HG03175 (cell line): ENCODE data around the gene LLGL1.
"Not testable (repeated sequence)": the region's sequence is repeated elsewhere in the genome, so short reads cannot be mapped to it uniquely, and the experiment has no call there.

Experiments used
- ATAC-seq: cut with Tn5 transposase; IDR thresholded peaks from one replicate; pipeline ENCODE4 v1.9.1; 2021; ENCODE audit warnings: mild to moderate bottlenecking, moderate library complexity; ENCODE audit not compliant: unreplicated experiment

LLGL1 gene

DNA sequence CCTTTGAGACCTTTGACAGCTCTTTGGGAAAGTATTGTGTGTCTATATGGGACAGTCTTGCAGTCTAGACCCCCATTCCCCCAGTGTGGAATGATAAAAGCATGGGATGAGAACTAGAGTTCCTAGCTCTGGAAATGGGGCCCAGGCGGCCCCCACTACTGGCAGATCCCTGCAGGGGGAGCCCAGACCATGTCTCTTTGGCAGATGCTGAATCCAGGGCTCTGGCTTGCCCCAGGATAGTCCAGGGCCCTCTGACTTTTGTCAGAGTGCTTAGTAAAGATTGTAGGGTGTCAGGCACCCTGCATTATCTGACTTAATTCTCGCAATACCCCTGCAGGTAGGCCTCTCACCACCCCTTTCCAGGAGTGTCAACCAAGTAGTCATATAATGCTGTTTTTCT is 33.5 kb upstream of the LLGL1 start:
- no peak for ATAC-seq

DNA sequence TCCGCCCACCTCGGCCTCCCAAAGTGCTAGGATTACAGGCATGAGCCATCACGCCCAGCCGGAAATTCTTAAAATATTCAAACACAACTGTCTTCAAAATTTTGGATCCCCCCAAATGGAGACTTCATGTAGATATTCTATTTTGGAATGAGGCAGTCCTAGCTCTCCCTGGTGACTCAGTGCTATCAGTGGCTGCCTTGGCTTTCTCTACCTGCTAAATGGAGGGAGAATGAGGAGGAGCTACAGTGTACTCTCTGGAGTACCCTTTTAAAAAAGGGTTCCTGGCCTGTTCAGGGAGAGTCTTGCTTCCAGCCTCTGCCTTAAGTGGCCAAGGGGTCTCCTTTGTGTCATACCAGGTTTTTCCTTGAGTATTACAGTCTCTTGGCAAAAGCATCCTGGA is 31.0 kb upstream of the LLGL1 start:
- ATAC-seq: no peak

DNA sequence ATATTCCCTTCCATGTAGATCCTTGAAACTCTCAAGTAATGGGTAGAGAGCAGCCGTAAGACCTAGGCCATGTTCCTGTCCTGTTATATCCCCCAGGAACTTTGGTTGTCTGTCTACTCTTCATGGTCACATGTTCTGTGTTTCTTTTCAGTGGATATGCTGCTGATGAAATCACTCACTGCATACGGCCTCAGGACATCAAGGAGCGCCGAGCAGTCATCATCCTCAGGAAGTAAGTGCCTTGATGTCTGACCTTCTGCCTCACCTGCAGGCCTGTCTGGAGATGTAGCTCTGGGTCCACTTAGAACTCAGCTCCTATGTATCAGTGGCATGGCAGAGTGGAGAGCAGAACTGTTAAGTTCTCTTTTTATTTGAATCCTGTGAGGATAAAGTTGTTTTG is 30.6 kb upstream of the LLGL1 start:
- no peak for ATAC-seq

DNA sequence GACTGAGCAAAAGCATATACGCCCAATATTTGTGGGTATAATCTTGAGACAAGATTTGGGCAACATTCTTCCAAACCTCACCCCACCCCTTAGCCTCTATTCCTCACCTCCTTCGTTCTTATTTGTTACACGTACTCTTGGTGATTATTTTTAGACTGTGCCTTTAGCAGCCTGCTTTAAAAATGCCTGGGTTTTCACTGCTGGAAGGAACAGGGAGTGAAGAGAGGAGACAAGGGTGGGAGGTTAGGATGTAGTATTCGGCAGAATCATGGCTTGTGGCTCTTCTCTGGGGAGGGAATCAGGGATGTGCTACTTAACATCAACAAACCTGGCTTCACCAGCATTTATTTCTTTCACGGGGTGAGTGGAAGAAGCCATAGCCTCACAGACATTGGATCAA is 30.2 kb upstream of the LLGL1 start:
- ATAC-seq: no peak

DNA sequence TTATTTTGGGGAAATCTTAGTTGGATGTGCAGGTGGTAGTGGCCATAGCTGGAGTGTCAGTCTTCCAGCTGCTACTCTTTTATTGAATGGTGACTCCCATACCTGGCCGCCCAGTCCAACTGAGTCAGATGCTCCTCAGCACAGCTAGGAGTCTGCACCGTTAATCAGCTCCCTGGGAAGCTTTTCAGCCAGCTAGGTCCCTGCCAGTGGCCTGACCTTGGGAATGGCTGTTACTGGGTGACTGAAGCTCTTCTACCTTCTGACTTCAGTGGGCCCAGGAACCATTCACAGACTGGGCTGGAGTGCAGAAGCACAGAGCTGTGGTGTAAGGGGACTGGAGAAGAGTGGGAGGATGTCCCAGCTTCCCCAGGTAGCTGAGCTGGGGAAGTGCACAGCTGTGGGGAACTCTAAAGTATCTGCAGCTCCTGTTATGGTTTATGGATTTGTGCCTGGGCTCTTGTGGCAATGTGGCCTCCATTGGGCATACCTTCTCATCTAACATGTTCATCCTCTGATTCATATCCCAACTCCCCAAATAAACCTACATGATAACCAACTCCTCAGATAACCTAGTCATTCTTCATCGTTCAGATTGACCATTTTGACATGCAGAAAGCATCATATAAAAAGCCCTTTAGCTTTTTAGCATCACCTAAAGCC is 27.8 kb upstream of the LLGL1 start:
- no peak for ATAC-seq

DNA sequence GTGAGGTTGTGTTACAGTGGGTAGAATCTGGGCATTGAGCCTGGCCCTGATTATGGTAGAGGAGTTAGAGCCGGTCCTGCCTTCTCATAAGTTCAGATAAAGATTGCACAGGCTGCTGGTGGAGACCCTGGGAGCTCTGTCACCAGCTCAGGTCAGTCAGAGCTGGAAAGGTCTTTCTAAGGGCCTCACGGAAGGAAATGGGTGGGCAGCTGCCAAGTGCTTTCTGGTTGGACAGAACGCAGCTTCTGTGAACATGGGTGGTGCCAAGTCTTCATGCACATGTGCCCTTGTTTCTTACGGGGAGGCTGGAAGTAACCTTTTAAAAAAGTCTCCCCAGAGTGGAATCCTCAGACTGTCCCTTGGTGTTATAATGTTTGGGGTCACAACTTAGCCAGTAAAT is 26.9 kb upstream of the LLGL1 start:
- ATAC-seq: no peak

DNA sequence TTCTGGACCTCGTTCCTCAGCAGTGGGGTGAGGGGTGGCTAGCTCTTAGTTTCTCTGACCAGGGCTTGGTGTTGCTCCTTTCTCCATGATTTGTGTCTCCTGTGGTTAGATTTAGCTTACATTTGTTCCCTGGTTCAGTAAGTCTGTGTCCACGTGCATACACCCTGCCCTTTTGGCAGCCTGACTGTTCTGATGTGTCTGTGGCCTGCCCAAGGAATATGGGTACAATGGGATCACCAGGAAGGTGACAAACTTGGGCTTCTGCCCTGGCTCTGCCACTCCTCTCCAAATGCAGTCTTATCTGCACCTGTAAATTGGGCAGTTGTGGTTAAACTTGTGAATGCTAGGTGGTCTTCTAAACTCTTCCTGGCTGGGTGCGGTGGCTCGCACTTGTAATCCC is 24.3 kb upstream of the LLGL1 start:
- no peak for ATAC-seq

DNA sequence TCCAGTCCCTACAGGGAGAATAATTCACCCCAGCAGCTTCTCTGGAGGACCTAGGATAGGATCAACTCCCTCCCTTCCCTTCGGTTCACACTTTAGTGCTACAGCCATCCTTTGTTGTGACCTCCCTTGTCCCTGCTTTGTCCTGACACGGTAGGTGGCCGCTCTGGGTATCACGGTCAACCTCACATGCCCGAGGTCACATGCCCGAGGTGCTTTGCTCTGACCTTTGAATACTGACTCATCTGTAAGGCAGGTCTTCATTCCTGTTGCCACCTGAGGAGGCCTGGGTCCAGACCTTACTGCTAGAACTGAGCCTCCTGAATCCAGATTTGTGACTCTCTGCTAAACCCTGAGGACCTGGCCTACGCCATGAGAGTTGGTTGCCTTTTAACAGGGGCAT is 22.1 kb upstream of the LLGL1 start:
- ATAC-seq: no peak

DNA sequence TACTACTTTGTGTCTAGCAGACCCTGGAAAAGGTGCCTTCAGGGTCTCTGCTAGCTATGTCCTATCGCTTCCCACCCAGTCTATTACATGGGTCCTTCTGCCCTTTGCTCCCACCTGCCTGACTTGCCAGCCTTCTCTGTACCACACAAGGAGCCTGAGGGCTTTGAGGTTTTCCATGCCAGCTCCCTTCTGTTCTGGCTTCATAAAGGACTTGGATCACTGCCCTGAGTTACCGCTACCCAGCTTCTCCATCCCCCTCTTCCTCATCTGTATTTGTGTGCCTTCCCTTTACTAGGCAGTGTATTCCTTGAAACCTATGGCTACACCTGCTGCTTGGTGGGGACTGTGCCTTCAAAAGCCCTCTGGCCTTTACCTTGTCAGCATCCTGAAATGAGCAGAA is 19.6 kb upstream of the LLGL1 start:
- no peak for ATAC-seq

DNA sequence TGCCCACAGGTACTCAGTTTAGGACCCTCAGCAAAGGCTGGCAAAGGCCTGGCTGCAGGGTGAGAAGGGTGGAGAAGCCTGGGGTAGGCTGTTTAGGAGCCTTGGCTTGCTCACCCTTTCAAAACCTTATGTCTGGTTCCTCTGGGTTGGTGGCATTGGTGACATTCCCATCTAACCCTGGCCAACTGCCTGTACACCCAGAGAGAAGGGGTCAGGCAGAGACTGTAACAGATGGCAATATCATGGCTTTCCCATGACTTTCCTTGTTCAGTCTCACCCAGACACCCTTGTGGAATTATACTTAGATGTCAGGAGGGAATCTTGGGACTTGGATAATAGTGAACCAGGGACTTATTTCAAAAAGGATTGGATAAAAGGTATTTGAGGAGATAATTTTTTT is 18.5 kb upstream of the LLGL1 start:
- ATAC-seq: no peak

DNA sequence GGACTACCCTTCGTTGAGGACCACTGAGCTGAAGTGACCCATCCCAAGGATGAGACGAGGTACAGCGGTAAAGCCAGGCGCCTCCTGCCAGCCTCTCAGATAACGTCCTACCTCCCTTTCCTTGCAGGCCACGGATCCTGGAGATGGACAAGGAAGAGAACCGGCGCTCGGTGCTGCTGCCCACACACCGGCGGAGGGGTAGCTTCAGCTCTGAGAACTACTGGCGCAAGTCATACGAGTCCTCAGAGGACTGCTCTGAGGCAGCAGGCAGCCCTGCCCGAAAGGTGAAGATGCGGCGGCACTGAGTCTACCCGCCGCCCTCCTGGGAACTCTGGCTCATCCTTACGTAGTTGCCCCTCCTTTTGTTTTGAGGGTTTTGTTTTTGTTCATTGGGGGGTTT is 17.3 kb upstream of the LLGL1 start:
- no peak for ATAC-seq

DNA sequence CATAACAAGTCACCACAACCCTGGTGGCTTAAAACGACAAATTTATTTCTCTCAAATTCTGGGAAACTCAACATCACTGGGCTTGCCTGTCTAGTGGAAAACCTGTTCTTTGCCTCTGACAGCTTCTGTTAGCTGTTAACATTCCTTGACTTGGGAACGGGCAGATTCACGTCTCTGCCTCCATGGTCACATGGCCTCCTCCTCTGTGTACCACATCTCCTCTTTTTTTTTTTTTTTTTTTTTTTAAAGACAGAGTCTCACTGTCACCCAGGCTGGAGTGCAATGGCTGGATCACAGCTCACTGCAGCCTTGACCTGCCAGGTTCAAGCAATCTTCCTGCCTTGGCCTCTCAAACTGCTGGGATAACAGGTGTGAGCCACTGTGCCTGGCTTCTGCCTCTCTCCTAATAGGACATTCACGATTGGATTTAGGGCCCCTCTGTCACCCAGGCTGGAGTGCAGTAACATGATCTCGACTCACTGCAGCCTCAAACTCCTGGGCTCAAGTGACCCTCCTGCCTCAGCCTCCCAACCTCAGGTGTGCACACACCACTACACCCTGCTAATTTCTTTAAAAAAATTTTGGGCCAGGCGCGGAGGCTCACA is 11.7 kb upstream of the LLGL1 start:
- ATAC-seq: no peak

DNA sequence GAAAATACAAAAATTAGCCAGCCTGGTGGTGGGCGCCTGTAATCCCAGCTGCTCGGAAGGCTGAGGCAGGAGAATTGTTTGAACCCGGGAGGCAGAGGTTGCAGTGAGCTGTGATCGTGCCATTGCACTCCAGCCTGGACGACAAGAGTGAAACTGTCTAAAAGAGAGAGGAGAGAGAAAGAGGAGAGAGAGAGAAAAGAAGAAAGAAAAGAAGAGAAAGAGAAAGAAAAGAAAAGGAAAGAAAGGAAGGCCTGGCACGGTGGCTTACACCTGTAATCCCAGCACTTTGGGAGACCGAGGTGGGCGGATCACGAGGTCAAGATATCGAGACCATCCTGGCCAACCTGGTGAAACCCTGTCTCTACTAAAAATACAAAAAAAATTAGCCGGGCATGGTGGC is 8.5 kb upstream of the LLGL1 start:
- not testable (repeated sequence) for ATAC-seq

DNA sequence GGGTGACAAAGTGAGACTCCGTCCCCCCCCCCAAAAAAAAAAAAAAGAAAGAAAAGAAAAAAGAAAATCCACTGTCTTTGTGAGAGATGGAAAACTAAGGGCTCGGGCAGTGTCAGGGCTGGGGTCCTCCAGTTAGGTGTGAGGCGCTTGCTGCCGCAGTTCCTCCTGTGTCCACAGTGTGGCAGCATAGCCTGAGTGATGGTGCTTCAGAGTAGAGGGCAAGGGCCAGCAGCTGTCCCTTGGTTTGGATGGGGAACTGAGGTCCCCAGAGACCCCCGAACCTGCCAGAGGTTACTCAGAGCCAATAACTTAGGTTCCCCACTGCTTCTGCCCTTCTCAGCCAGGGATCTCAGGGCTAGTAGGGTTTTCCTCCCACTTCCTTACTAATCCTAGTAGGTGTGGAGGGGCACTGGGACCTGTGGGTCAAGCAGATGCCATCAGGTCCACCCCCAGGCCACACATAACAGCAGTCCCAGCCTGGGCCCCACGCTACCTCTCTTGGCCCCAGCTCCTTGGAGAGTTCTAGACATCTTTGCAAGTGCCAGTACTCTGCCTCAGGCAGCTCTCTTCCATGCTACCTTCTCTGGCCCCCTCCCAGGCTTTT is 7.9 kb upstream of the LLGL1 start:
- ATAC-seq: no peak

DNA sequence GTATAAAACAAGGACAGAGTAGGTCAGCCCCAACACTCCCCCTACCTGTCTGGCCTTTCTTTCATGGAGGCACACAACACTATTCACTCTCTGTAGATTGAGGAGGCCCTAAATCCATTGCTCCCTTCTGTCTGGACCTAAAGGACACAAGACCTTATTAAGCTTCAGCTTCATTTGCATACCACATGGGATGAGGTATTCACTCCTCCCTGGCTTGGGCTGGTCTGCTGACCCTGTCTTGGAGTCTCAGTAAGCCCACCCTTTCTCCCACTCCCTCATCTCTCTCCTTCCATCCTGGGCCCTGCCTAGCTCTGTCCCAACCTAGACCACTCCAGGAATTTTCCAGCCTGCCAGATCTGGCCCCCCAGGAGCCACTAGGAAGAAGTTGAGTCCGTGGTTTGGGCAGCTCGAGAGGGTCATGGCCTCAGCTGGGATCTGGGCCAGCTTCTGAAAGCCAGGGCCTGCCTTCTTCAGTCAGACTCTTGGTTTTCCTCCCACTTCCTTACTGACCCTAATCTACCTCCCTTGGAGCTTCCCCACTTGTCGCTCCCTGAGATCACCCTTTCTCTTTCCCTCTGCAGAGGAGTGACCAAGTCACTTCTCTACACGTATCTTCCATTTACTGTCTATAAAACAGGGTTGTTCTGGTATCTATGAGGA is 6.5 kb upstream of the LLGL1 start:
- no peak for ATAC-seq

DNA sequence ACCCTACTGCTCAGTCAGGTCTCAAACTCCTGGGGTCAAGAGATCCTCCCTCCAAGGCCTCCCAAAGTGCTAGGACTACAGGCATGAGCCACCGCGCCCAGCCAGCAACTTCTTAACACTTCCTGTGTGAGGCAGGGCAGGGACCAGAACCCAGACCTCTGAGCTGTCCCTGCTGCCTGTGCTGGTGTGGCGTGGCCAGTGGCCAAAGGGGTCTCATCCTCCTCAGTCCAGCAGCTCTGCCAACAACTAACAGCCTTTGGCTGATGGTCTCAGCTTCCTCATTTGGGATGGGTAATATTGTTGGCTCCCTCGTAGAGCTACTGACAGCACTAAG is 1.4 kb upstream of the LLGL1 start:
- ATAC-seq: no peak

DNA sequence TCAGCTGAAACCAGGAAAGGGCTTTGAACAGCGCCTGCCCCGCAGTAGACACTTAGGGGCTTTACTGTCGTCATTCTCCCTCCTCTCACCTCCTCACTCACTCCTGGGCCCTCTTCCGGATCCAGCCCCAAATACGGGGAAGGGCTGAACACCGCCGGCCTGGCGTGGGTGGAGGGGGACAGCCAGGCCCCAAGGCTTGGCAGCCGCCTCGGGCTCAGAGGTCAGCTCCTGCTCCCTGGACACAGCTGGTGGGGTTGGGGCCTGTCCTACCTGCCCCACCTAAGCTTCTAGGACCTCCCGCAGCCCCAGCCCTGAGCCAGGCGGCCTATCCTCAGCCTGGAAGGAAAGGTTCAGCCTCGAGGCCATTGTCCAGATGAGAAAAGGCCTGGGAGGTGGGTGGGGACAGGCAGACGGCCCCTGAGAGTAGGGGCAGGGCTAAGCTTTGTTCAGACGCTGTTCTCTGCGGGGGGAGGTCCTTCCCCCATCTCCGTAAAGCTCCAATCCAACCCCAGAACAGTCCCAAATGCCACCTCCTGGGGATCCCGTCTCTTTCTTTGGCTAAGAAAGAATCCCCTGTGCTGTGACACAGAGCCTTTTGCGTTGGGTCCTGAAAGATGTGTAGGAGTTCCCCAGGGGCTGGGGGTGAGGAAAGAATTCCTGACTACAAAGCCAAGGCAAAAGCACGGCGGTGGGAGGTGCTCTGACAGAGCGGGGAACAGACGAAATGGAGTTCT is 881 bp upstream of the LLGL1 start:
- no peak for ATAC-seq

DNA sequence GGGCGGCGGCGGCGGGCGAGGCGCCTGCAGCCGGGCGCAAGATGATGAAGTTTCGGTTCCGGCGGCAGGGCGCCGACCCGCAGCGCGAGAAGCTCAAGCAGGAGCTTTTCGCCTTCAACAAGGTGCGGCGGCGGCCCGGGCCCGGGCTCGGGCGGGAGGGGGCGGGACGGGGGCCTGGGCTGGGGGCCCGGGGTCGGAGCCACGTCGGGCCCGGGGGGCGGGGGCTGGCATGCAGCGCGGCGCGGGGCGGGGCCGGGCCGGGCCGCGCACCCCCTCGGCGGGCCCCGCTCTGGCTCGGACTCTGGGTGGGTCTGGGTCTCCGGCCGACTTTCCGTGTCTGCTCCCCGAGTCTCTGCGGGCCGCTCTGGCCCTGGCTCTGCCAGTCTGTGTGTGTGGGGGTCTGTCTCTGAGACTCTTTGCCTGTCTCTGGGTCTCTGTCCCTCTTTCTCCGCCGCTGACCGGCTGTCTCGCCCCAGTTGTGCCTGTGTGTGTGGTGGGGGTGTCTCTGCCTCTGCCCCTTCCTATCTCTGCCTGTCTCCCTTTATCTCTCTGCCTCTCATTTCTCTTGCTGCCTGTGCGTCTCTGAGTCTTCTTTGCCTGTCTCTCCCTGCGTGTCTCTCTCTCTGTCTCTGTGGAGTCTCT is 328 bp downstream of the LLGL1 start:
- peak; percentile 5 for ATAC-seq

DNA sequence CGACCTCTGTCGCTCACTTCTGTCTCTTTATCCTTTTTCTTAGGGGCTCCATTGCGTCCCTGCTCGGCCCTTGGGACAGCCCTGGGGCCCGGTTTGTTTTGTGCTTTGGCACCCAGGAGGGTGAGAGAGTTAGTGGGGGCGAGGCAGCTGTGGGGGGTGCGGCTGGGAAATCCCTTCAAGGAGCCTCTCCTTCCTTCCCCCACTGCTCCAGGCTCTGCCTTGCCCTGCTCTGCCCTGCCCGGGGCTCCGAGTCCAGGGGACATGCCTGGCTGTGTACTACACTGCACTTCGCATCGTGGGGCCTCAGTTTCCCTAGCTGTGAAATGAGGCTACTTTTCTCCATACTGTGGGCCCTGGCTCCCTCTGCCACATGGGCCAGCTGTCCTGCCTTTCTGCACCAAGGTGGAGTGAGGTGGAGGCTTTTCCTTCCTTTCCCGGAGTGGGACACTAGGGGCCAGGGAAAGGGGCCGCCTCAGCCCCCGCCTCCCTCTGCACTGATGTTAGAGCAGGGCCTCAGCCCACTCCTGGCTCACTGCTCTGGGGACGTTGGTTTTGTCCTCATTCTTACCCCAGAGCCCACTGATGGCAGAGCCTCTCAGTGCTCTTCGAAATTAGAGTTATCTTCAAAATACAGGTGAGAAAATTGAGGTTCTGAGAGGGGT is 980 bp downstream of the LLGL1 start:
- no peak for ATAC-seq

DNA sequence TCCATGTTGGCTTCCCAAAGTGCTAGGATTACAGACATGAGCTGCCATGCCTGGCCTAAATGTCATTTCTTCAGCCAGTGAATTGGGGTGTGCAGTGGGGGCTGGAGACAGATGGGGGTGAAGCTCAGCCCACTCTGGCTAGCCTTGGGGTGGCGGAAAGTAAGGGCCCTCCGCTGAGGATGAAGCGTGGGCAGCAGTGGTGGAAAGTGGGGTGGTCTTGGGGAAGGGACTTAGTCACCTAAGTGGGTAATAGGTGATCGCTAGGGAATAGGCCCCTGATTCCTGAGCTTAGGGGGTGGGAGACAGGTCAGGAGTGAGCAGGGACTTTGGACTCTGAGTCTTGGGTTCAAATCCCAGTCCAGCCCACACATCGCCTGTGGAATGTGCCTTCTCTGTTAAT is 2.2 kb downstream of the LLGL1 start:
- ATAC-seq: no peak
